ENCODE results near the gene PCGF3.
A peak's percentile ranks its signal among the peaks of the same experiment; 100 is the strongest.

PCGF3 gene, protein sequence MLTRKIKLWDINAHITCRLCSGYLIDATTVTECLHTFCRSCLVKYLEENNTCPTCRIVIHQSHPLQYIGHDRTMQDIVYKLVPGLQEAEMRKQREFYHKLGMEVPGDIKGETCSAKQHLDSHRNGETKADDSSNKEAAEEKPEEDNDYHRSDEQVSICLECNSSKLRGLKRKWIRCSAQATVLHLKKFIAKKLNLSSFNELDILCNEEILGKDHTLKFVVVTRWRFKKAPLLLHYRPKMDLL

DNA sequence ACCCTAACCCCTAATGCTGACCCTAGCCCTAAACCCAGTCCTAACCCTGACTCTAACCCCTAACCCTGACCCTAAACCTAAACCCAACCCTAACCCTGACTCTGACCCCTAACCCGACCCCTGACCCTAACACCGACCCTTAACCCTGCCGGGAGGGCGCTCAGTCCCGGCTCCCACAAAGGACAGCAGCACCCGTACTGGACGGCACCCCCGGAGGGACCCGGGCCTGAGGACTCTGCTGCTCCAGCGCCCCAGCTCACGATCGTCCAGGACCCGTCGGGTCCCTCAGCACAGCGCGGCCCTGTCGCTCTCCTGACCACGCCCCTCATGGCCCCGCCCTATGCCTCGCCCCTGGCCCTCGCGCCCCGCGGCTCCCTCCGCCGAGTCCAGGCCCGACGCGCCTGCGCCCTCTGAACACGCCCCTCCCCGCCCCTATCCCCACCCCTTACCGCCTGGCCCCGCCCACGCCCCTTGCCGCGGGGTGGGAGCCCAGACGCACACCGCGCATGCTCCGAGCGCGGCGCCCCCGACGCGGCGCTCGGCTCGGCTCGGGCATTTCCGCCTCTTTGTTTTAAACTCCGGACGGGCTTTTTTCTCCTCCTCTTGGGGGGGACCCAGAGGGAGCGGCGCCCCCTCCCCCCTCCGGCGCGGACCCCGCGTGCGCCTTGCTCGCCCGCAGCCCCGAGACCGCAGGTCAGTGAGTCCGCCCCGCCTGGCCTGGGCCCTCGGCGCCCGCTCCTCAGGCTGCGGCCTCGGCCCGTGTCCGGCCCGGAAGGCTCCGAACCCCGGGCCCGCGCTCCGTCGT is at the start of gene PCGF3:
PCGF3 (plus strand) TSS at position 555 of the 805 bp plus-strand sequence. CDS start 27,849 bp downstream, outside the sequence.
- DNase-seq: peak; percentile 91

DNA sequence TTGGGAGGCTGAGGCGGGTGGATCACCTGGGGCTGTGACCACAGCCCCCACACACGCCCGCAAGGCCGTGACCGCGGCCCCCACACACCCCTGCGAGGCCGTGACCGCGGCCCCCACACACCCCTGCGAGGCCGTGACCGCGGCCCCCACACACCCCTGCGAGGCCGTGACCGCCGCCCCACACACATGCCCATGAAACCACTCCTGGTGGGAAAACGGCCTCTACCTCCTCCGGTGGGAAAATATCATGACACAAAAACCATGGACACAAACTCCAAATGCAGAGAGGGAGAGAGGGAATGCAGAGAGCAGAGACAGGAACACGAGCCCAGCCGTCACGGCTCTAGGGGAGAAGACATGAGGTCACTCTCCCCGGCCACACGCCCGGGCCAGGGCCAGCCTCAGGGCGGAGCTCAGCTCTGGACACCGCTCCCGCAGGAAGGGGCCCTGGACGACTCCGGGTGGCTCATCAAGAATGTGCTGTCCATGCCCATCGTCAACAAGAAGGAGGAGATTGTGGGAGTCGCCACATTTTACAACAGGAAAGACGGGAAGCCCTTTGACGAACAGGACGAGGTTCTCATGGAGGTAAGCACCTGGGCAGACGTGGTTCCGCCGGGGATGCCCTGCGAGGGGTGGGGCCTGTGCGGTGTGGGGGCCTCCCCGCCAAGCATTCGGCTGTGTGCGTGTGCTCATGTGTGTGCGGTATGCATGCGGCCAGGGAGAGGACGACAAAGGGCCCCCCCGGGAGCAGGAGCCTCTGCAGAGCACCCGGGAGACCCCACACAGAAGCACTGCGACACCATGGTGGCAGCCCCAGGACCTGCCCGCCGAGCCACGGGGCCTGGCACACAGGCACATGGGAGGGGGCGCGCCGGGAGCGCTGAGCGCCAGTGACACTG is 48.9 kb upstream of the PCGF3 start:
- no peak for DNase-seq

DNA sequence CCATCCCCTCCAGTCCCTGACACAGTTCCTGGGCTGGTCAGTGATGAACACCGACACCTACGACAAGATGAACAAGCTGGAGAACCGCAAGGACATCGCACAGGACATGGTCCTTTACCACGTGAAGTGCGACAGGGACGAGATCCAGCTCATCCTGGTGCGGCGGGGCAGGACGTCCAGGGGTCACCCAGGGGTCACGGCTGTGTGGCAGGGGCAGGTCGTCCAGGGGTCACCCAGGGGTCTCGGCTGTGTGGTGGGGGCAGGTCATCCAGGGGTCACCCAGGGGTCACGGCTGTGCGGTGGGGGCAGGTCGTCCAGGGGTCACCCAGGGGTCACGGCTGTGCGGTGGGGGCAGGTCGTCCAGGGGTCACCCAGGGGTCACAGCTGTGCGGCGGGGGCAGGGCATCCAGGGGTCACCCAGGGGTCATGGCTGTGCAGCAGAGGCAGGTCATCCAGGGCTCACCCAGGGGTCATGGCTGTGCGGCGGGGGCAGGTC is 48.2 kb upstream of the PCGF3 start:
- DNase-seq: no peak

DNA sequence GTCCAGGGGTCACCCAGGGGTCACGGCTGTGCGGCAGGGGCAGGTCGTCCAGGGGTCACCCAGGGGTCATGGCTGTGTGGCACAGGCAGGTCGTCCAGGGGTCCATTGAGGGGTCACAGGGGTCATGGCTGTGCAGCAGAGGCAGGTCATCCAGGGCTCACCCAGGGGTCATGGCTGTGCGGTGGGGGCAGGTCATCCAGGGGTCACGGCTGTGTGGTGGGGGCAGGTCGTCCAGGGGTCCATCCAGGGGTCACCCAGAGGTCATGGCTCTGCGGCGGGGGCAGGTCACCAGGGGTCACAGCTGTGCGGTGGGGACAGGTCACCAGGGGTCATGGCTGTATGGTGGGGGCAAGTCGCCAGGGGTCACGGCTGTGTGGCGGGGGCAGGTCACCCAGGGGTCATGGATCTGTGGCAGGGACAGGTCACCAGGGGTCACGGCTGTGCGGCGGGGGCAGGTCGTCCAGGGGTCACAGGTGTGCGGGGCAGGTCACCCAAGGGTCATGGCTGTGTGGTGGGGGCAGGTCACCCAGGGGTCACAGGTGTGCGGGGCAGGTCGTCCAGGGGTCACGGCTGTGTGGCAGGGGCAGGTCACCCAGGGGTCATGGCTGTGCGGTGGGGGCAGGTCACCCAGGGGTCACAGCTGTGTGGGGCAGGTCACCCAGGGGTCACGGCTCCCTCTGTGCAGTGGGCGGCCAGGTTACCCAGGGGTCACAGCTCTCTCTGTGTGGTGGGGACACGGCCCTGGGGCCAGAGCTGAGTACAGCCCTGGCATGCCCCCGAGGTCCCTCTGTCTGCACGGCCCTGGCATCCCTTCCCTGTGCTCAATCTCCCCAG is 47.6 kb upstream of the PCGF3 start:
- no peak for DNase-seq

DNA sequence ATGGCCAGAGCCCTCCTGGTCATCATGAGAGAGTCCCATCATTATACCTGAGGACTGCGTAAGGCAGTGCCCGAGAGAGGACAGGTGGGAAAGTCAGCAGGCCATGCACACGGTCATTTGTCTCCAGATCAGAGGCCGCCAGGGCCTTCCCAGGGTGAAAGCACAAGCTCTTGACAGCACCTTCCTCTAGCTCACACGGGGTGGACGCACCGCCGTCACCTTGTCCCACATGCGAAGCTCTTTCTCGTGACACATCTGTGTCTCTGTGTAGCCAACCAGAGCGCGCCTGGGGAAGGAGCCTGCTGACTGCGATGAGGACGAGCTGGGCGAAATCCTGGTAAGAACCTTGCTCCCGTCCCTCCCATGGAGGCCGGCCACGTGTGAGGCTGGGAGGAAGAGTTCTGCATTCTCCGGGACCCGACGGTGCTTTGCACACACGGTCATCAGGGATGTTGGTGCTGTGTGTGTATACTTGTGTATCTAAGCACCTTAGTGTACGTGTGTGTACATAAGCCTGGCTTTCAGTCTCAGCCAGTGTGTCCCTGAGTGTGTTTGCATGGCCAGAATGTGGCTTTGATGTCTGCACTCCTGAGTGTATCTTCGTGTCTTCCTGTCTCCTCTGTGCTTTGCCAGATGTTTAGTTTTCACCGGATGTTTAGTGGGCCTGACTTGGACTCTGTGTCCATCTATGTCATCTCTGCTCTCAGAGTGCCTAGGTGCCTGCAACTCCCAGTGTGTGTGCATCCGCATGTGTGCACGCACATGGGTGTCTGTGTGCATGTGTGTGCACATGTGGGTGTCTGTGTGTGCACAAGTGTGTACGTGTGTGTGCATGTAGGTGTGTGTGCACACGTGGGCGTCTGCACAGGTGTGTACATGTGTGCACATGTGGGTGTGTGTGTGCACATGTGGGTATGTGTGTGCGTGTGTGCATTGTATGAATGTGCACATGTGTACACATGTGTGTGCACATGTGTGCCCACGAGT is 46.7 kb upstream of the PCGF3 start:
- DNase-seq: no peak

DNA sequence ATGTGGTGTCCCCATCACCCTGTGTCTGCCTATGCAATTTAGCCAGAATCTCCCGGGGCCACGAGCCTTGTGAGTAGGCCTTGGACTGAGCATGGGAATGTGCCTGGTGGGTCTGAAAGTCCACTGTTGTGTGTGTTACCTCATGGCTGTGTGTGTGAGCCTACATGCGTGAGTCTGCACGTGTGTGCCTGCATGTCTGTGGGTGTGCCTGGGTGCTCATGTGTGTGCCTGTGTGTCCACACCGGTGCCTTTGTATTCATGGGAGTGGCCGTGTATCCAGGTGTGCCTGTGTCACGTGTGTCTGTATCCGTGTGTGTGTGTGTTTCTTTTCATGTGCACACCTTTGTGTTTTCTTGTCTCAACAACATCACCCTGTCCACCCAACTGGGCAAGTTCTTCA is 45.8 kb upstream of the PCGF3 start:
- no peak for DNase-seq

DNA sequence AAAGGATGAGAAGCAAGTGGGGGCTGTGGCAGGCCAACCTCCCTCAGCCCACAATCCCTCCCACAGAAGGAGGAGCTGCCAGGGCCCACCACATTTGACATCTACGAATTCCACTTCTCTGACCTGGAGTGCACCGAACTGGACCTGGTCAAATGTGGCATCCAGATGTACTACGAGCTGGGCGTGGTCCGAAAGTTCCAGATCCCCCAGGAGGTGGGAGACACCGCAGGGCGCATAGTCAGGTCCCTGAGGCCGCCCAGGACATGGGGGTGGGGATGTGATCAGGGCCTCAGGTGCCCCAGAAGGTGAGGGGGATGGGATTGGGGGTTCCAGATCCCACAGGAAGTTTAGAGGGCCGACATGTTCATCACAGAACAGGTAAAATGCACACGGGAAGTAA is 45.2 kb upstream of the PCGF3 start:
- DNase-seq: no peak

DNA sequence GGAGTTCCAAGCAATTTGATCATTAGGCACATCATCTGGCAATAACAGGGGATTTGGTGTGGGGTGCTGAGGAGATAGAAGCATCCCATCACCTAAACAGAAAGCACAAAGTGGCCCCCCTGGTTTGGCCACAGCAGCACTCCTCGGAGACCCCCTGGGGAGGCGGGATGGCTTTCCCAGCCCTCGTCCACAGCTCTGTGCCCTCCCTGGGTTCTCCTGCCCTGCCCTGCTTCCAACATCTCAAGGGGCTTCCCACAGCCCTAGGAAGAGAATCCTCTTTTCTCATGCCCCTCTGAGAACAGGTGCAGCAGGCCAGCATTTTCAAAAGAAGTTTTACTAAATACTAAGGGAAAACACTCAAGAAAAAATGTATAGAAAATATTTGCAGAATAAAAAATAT is 44.4 kb upstream of the PCGF3 start:
- no peak for DNase-seq

DNA sequence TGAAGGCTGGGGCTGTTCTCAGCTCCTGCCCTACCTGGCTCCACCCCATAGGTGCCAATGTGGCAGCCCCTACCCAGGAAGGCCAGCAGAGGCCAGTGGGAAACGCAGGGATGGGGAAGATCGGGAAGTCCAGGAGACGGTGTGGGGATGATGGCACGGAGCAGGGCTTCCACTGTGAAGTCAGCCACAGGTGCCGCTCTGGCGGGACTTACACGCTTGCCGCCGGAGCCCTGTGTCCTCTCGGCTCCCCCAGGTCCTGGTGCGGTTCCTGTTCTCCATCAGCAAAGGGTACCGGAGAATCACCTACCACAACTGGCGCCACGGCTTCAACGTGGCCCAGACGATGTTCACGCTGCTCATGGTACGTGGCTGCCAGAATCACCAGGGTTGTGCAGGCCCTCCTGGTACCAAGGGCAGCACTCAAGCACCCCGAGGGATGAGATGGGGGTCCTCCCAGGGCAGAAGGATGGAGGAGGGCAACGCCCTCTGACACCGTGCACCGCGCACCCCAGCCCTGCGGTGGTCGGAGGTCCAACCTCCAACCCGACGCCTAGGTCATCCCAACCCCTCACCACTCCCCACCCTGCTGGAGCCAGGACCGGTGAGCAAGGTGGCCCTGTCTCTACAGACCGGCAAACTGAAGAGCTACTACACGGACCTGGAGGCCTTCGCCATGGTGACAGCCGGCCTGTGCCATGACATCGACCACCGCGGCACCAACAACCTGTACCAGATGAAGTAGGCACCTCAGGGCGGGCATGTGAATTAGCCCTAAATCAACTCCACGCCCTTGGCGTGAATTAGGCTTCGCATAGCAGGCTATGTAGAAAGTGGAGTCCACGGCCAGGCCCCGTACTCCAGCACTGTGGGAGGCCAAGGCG is 43.5 kb upstream of the PCGF3 start:
- no peak for DNase-seq

DNA sequence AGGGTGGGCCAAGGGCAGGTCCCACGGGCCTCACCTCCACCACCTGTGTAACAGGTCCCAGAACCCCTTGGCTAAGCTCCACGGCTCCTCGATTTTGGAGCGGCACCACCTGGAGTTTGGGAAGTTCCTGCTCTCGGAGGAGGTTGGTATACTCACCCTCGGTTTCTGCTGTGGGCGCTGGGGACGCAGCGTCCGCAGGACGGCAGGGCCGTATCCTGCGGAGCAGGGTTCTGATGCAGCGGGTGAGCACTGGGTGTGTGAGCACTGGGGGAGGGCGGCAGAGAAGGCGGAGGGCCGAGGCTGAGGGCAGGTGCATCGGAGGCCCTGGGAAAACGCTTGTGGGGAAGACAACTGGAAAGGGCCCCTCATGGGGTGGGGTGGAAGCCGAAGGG is 42.6 kb upstream of the PCGF3 start:
- no peak for DNase-seq

DNA sequence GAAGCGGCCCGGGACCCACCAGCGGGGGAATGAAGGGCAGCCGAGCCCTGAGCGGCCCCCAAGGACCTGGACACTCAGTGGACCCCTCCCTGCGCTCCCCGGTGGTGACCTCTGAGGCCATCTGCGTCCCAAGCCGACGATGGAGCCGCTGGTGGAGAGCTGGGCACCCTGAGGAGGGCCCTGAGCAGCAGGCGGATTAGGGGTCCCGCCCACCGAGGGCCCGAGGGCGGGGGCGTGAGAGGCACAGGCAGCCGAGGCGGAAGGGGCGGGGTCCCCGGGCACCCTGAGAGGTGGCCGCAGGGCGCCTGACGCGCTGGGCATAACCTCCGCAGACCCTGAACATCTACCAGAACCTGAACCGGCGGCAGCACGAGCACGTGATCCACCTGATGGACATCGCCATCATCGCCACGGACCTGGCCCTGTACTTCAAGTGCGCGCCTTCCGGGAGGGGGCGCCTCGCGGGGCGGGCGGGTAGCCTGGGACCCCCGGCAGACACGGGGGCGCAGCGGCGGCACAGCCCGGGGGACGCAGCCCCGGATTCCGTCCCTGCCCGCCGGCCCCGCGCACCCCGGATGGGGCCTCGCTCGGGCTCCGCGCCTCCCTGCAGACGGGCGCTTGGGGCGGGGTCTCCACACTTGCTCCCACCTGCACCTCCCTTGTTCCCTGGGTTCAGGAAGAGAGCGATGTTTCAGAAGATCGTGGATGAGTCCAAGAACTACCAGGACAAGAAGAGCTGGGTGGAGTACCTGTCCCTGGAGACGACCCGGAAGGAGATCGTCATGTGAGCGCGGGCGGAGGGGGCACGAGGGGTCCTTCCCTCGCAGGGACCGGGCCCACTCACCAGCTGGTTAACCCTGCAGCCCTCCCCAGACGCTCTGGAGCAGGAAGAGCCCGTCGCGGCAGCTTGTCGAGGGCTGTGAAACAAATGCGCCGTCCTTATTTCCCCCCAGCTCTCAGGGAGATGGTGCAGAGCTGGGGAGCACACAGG is 41.9 kb upstream of the PCGF3 start:
- DNase-seq: peak; percentile 42

DNA sequence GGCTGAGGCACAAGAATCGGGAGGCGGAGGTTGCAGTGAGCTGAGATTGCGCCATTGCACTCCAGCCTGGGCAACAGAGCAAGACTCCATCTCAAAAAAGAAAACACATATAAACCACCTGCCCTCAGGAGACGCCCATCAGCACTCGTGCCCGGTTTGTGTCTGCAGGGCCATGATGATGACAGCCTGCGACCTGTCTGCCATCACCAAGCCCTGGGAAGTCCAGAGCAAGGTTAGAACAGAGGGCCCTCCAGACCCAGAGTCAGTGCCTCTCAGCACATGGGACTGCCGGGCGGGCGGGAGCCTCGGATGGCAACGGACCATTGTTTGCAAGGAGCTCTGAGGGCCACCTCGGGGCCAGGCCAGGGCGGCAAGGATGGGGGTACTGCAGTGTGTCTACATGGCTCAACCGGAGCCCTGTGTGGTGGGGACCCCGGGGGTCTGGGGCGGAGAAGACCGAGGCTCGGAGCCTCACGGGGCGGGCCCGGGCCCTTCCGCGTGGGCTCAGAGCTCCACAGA is 40.9 kb upstream of the PCGF3 start:
- no peak for DNase-seq

DNA sequence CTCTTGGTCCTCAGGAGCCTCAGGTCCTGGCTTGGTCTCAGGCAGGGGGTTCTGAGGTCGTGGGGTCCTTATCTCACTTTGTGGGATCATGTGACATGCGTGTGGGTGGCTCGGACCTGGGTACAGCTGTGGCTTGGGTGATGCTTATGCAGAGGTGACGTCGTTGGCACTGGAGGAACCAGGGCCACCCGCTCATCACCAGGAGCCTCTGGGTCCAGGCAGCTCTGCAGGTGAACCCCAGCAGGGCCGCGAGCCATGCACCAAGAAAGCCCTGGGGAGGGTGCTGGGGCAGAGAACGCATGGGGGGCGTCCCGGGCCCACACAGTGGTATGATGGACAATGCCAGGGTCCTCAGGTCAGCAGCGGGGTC is 40.3 kb upstream of the PCGF3 start:
- no peak for DNase-seq

DNA sequence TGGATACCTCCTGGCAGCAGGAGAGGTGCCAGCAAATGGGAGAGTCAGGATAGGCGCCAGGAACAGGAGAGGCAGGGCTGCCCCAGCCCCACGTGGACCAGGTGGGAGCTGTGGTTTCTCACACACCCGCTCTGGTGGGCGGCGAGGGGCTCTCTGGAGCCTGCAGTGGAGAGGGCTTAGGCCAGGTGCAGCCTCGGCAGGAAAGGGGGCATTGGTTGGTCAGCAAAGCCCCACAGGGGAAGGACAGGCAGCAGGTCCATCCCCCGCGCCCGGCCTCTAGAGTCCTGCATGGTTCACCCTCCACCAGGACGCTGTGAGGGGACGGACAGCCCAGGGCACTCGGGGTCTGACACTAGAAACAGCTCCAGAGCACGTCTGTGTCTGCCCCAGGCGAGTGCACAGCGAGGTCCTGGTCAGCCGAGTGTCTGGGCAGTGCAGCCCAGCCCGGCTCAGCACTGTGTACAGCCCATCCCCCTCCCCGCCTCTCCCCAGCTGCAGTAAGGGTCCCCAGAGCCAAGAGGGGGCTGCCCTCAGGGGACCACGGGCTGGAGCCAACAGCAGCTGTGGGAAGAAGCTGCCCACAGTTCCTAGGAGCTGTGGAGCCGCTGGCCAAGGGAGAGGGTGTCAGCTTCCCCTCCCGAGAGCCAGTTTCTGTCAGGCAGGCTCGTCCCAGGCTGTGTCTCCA is 39.7 kb upstream of the PCGF3 start:
- no peak for DNase-seq

DNA sequence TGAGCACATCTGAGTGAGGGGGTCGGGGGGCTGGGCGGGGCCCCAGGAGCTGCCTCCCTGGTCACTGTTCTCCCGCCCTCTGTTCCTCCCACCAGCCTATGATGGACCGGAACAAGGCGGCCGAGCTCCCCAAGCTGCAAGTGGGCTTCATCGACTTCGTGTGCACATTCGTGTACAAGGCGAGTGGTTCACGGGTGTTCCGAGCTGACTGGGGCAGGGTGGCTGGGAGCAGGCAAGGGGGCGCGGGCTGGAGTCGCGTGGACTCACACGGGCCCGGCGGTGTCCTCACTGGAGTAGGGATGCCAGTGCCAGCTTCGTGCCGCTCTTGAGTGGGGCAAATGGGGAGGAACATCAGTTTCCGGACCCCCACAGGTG is 39.2 kb upstream of the PCGF3 start:
- DNase-seq: no peak

DNA sequence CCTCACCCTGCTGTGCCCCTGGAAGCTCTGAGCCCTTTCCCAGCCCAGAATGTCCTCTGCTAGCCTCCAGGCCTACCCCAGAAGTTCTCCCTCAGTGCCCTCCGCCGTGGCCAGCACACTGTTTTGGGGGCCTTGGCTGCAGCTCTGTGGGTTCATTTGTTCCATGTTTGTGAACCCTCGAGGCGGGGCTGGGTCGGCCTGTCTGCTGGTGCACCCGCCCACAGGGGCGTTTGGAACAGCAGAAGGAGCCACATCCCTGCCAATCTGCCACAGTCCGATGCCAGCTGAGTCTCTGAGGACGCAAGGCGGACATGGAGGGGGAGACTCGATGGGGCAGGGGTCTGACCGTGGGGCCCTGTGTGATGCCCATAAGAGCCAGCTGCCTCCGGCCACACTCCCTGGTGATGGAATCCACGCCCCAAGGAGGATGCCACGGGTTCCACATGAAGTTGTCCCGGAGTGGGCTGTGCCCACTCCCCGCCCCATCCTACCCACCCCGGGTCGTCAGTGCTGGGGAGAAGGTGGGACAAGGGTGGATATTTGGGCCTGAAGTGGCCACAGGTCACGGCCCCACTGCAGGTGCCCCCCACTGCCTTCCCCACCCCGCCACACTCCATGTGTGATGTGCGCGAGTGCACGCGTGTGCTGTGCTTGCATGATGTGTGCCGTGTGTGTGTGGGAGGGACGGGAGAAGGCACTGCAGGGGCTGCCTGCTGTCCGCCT is 38.6 kb upstream of the PCGF3 start:
- DNase-seq: no peak

DNA sequence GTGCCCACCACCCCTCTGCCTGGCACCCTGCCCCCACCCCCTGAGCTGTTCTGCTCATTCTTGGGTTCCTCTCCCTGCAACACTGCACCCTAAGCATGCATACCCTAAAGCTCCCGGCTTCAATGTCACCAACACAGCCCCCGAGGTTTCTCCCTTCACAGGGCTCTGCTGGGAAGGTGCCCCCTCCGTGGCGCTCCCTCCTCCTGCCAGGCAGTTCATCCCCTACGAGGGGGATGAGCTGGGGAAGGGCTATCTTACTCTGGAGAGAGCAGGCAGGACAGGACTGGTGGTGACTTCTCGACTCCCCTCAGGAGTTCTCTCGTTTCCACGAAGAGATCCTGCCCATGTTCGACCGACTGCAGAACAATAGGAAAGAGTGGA is 38.1 kb upstream of the PCGF3 start:
- DNase-seq: no peak
